SKM-1 (cell line): ENCODE results near the gene GRIN2C.

Experiments
- DNase-seq: peaks from one replicate; lab custom pipeline; 2025; ENCODE audit not compliant: unreplicated experiment; lab: John Stamatoyannopoulos, UW

GRIN2C gene

DNA sequence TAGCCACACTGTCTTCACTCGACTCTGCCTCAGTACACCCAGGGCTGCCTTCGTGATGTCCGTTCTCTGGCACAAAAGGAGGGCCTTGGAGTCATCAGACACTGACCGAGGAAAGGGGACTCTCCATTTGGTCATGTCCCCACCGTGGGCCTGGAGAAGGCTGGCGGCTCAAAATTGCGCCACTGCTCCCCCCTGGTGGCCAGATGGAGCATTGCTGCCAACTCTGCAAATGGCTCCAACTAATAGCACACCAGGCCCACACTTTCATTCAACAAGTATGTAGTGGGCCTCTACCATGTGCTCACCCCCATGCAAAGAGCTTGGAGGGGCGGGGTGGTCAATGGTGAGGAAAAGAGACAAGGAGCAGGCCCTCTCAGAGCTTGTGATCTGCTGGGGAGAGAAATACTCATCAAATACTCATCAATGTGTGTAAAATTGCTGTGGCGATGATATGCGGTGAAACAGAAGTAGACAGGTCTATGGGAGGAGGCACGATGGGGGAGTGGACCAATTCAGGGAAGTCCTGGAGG is 5.2 kb upstream of the GRIN2C start:
- peak; percentile 24 for DNase-seq

DNA sequence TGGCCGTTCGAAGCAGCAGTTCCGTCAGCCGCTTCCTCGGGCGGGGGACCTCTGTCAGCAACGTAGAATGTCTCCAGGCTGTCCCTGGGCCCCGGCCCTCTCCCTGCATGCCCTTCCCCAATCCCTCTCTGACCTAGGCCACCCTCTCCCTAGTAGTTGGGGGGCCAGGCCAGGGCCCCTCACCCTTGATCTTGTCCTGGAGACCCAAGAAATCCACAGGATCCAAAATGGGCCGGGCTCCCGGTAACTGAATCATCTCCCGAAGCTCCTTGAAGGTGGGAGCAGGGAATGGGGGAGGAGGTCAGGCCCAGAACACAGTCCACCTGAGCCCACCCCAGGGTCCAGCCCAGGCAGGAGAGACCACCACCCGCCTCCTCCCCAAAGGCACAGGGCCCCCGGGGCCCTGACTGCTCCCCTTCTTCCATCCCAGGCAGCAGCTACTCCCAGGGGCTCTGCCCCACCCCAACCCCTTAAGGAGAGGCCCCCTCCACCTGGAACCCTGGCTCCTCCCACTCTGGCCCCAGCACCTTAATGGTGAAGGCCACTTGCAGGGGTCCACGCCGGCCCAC is 4.7 kb upstream of the GRIN2C start:
- no peak for DNase-seq

DNA sequence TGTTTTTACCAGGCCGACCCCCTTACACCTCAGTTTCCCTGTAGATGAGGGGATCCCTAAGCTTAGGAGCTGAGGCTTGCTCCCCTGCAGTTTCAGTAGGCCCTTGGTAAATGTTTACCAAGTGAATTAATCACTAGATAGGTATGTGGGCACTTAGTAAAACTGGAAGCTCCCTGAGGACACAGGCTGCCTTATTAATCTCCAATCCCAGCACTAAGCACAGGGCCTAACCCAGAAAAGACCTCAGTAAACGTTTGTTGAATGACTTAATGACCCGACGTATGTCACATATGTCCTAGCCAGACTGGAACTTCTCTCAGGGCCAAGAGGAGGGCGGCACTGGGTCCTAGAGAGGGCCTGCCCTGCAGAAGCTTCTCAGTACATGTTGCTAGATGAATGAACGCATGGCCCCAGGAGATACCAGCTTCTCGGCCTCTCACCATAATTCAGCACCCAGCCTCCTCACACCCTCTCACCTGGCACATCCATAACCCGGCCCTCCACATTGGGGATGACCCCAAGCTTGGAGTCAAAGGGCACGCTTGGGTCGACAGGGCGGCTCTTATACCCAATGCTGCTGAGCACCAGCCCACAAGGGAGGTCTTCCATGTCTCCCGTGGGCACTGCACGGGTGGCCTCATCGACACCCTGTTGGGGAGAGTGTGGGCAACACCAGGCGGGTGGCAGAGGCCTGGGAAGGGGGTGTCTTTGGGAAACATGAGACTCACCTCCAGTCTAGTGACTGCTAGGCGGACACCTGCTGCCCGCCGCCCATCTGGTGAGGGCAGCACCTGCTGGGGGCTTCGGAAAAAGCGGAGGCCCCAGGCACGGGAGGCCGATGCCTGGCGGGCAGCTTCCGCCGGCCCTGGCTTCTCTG is 4.0 kb upstream of the GRIN2C start:
- no peak for DNase-seq

GRCh38 chr17:74862919-74863318 is 3.2 kb upstream of the GRIN2C start:
- no peak for DNase-seq

DNA sequence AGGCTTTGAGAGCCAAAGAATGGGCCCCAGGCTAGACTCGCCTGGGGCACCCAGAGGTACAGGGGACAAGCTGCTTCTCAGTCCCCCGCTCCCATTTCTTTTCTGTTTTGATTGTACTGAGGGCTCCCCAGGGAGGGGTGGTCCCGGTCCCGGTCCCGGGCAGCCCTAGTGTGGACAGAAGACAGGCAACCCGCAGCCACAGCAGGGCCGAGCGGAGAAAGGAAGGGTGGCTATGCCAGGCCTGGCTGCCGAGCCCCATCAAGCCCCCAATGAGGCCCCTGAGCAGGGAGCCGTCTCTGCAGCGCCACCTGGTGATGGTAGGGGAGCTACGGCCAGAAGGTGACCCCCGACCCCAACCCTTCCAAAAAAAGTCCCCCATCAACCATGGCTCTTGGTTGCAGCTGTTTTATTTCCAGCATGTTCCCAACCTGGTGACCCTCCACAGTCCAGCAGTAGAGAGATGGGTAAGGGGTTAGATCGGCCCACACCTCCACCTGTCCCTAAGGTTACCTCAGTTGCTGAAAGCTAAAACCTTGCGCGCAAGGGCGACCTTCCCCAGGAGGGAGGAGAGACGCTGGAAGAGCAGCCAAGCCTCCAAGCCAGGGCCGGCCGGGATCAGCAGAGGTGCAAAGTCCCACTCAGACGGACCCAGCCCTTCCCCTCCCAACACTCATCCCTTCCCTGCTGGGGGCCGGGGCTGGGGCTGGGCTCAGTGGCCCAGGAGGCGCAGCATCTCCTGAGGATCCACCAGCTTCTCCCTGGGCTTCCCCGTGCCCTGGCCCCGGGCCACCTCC is 2.6 kb upstream of the GRIN2C start:
- DNase-seq, result no peak

GRCh38 chr17:74861662-74862107 is 2.0 kb upstream of the GRIN2C start:
- no peak for DNase-seq

- DNase-seq, result no peak
Observed at GRCh38 chr17:74860872-74861661, 1.4 kb upstream of the GRIN2C start.

GRCh38 chr17:74860229-74860871 is 665 bp upstream of the GRIN2C start:
- no peak for DNase-seq

DNA sequence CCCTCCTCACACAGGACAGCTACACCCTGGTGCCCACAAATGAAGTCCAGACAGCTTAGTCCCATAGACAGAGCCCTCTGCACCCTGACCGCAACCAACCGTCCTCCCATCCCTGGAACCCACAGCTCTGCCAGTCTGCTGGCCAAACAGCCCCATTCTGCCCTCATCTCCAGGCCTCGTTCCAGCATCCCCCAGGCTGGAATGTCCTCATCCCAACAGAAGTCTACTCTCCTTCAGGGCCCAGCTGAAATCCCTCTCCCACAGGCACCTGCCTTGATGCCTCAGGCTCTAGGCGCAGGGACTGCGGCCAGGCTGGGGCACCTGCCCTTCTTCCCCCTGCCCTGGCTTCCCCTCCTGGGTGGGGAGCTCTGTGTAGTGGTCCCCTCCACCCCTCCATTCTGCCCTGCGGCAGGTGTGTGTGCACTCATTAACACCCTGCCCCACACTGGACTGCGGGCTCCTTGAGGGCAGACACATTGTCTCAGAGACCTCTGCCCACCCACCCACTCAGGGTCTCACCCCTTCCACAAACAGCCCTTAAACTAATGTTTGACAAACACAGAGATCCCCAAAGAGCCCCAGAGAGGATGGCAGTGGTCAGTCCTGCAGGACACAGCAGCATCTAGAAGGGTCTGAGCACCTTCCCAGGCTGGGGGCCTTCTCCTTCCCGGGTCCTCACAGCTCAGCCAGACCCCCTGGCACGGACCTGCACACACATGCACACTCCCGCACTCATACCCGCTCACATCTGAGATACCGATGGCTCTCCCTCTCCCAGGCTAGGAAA is 820 bp downstream of the GRIN2C start:
- no peak for DNase-seq

DNA sequence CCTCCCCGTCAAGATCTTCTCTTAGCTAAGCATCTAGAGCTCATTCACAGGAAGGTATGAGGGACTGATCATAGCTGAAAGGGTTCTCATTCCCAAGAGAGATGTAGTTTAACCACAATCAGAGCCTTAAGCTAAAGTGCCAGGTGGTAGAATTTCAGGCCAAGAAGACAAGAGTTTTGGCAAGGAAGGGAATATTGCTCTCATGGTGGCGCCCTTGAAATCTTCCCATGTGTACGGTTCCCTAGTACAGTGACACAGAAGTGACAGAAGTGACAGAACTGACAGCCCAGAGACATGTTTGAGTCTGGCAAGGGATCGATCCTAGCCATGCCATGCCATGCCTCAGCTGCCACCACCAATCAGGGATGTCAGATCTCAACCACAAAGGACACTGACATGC is 2.5 kb downstream of the GRIN2C start:
- no peak for DNase-seq

DNA sequence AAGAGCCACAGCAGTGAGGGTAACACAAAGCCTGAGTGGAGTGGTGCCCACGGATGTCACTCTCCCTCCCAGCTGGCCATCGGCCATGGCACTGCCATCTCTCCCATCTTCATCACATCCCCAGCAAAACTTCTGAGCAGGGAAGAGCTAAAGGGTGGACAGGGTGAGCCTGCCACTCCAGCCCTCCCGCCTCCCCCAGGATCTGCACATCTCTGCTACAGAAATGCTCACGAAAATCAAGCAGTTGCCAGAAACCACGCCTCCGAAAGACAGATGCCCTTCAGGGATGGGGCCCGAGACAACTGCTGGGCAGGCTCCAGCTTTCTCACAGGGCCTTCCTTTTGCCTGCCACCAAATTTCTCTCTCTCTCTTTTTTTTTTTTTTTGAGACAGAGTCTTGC is 3.6 kb downstream of the GRIN2C start:
- no peak for DNase-seq

DNA sequence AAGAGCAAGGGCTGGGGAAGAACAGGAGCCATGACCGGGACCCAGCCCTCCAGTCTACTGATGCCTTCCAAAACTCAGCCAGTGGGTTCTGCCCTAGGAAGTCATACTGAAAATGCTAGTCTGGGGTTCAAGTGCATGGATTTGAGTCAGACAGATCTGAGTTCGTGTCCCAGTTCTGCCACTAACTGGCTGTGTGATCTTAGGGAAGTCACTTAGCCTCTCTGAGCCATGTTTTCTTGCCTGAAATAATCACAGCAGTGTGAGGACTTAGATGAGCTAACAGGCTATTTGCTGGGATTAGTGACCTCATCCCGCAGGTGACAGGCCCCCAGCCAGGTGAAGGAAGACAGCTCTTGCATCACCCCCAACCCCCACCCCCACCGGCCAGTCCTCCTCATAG is 4.4 kb downstream of the GRIN2C start:
- no peak for DNase-seq

GRCh38 chr17:74854792-74855191 is 4.9 kb downstream of the GRIN2C start:
- no peak for DNase-seq

DNA sequence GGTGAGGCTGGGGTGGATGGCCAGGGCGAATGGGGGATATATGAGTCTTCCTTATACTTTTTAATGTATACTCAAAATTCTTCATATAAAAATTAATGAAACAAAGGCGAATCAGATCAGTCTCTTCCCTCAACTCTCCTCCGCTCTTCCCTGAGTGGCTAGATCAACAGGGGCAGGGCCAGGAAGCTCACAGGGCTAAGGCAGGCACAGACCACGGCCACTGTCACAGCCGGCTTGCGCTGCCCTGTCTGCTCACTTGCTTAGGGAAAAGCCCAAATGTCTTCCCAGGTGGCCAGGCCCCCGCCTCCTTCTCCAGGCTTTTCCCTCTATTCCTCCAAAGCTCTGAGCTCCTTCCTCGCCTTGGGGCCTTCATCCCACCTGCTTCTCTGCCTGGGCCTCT is 6.0 kb downstream of the GRIN2C start:
- DNase-seq, result no peak

- no peak for DNase-seq
Observed at GRCh38 chr17:74853048-74853397, 6.7 kb downstream of the GRIN2C start.

GRCh38 chr17:74852237-74853047 is 7.2 kb downstream of the GRIN2C start:
- DNase-seq, result no peak

DNA sequence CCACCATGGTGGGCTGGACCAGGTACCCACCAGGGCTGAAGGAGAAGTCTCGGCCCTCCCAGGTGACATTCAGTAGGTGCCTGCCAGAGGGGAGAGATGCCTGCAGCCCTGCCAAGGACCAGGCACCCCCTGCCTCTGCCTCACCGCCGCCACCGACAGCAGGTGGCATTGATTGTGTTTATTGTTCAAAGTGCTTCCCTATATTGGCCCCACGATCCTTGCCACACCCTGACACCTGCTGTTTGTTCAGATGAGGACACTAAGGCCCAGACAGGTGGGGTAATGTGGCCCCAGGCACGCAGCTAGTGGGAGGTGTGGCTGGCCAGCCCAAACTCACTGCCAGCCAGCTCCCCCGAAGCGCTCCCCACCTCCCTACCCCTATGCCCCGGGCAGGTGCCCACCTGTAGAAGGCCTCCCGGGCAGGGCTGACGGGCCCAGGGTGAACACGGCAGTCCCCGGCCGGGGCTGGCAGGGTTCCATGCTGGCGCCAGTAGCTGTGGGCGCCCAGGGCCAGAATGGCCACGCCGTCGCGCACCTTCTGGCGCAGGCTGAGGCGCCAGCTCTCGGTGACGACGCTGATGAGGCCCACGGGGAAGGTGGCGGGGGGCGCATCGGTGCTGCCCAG is 8.0 kb downstream of the GRIN2C start:
- DNase-seq, result no peak

- DNase-seq, result no peak
Observed at GRCh38 chr17:74850914-74851313, 8.8 kb downstream of the GRIN2C start.
